ENCODE measurements around the gene DNAH1.

DNA sequence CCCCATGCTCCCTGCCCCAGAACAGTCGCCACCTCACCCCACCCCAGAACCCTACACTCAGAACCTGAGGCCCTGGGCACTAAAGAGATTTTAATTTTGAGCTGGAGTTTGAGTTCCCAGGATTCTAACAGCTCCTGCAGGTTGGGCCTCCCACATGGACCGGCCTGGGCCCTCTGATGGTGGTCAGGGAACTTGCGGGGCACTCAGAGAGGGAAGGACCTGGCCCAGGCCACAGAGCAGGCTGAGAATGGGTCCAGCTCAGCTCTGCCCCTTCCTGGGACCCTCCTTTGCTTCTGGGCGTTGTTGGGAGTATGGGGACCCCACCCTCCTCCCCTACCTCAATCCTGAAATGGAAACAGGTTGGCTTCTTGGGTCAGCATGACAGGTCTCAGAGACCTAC lies 129.9 kb downstream of the DNAH1 start:
- TF ChIP-seq, protein P1, sequence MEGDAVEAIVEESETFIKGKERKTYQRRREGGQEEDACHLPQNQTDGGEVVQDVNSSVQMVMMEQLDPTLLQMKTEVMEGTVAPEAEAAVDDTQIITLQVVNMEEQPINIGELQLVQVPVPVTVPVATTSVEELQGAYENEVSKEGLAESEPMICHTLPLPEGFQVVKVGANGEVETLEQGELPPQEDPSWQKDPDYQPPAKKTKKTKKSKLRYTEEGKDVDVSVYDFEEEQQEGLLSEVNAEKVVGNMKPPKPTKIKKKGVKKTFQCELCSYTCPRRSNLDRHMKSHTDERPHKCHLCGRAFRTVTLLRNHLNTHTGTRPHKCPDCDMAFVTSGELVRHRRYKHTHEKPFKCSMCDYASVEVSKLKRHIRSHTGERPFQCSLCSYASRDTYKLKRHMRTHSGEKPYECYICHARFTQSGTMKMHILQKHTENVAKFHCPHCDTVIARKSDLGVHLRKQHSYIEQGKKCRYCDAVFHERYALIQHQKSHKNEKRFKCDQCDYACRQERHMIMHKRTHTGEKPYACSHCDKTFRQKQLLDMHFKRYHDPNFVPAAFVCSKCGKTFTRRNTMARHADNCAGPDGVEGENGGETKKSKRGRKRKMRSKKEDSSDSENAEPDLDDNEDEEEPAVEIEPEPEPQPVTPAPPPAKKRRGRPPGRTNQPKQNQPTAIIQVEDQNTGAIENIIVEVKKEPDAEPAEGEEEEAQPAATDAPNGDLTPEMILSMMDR (IDR thresholded peaks at IDR 0.05) = no peak
- no peak for TF ChIP-seq POLR2A (IDR thresholded peaks at IDR 0.05)

Measured in Peyer's patch (tissue), 4 donors.